DMS 273 (cell line): Measurements from ENCODE around the gene CPLX1.
"Not testable (repeated sequence)": the region's sequence is repeated elsewhere in the genome, so short reads cannot be mapped to it uniquely, and the experiment has no call there.

Source experiments
- DNase-seq: peaks from one replicate; lab custom pipeline; 2025; ENCODE audit not compliant: unreplicated experiment; lab: John Stamatoyannopoulos, UW

The CPLX1 gene

DNA sequence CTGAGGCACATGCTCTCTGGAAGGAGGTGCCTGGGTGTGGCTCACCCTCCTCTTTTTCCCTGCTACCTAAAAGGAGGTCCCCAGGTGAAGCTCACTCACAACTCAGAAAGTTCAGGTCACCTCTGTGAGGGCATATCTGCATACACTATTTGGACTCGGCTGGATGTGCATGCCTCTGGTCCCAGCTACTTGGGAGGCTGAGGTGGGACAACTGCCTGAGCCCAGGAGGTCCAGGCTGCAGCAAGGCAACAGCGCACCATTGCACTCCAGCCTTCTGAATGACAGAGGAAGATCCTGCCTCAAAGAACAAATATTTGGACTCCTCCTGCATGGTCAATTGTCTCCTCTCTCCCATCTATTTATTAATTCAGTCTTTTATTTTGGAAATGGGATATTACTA lies 46.4 kb downstream of the CPLX1 start:
- DNase-seq, result no peak

DNA sequence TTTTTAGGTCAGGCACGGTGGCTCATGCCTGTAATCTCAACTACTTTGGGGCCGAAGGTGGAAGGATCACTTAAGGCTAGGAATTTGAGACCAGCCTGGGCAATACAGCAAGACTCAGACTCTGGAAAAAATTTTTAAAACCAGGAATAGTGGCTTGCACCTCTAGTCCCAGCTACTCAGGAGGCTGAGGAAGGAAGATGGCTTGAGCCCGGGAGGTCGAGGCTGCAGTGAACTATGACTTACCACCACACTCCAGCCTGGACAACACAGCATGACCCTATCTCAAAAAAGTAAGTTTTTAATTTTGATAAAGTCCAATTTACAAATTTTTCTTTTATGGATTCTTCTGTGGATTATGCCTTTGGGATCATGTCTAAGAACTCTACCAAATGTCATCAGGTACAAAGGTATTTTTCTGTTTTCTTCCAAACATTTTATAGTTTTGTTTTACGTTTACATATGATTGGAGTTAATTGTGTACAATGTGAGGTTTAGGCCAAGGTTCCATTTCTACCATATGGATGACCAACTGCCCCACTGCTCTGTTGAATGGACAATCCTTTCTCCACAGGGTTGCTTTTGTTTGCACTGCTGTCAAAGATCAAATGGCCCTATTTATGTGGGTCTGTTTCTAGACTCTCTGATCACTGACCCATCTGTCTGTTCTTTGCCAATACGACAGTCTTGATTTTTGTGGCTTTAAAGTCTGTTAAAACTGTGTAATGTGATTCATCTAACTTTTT lies 48.2 kb downstream of the CPLX1 start:
- no peak for DNase-seq

DNA sequence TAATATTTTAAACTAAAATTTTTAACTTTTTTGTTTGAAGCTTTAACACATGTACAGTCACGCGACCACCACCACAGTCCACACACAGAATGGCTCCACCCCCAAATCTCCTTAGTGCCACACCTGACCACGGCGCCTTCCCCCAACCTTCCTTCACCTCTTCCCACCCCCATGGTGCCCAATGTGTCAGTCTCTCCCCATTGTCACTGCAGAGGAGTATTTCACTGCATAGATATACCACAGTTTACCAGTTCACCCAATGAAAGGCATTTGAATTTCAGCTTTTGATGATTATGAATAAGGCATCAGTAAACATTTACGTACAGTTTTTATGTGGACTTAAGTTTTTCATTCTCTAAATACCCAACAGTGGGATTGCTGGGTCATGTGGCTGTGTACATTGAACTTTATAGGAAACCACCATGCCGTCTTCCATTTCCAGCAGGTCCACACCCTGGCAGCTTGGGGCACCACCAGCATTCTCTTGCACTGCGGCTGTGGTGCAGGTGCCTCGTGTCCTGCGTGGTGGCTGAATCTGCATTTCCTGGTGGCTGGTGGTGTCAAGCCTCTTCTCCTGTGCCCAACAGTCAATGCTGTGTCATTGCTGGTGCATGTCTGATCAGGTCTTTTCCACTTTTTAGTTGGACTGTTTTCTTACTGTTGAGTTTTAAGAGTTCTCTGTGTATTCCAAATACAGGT lies 49.0 kb downstream of the CPLX1 start:
- DNase-seq, result no peak

DNA sequence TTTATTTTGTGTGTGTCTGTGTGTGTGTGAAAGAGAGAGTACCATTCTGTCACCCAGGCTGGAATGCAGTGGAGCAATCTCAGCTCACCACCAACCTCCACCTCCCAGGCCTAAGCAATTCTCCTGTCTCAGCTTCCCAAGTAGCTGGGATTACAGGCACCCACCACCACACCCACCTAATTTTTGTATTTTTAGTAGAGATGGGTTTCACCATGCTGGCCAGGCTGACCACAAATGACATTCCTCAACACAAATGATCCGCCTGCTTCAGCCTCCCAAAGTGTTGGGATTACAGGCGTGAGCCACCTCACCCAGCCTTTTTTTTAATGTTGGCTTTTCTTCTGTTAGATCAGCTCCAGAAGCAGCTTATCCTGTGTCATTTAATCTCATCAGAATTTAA lies 50.4 kb downstream of the CPLX1 start:
- DNase-seq, result not testable (repeated sequence)

DNA sequence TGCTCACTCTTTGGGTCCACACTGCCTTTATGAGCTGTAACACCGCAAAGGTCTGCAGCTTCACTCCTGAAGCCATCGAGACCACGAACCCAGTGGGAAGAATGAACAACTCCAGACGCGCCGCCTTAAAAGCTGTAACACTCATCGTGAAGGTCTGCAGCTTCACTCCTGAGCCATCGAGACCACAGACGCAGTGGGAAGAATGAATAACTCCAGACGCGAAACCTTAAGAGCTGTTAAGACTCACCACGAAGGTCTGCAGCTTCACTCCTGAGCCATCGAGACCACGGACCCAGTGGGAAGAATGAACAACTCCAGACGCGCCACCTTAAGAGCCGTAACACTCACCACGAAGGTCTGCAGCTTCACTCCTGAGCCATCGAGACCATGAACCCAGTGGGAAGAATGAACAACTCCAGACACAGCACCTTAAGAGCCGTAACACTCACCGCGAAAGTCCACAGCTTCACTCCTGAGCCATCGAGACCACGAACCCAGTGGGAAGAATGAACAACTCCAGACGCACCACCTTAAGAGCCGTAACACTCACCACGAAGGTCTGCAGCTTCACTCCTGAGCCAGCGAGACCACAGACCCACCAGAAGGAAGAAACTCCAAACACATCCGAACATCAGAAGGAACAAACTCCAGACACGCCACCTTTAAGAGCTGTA lies 51.4 kb downstream of the CPLX1 start:
- DNase-seq, result not testable (repeated sequence)

GRCh38 chr4:773214-773613 lies 52.7 kb downstream of the CPLX1 start:
- no peak for DNase-seq

DNA sequence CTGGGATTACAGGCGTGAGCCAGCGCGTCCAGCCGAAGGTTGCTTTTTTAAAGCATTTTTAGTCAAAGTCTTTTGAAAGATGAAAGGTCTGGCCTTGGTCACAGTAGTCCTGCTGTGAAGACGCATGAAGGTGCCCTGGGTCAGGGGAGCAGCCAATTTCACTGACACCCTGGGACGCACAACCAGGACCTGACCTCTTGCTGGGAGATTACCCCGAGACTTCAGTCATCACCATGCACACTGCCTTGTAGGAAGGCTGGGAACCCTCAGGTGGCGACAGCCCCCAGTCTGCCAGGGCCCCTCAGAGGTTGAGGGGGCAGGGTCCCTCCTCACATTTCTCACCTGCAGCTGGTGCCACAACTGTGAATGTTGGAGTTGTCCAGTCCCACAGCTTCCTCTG lies 53.2 kb downstream of the CPLX1 start:
- no peak for DNase-seq

DNA sequence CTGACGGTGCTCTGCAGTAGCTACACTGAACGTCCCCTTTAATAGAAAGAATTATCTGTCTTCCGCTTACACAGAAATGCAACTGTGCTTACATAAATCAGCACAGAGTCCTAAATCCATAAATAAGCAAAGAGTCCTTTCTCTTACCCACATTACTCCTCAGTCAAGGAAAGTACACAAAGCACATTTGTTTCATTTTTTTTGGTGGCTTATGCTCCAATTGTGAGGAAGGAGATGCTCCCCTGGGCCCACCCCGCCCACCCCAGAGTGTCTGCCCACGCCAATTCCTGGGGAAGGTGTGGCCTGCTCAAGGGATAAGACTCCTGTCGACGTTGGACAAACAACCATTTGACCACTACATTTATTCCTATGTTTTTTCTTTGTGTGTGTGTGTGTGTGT lies 53.8 kb downstream of the CPLX1 start:
- no peak for DNase-seq

DNA sequence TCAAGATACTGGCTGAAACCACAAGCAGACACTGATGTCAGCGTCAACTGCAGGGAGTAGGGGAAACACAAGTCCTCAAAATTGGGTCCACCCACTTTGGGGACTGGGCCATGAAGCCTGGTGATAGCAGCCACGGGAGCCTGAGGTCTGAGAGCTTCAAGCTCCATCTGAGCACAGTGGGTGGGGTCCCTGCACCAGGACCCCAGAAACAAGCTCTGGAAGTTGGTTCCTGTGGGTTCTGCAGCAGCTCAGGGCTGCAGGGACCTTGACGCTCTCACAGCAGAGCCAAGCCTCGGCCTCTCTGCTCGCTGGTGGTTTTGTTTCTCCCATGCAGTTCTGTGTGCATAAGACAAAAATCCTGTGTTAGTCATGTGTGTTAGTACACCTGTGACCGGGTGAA lies 54.5 kb downstream of the CPLX1 start:
- no peak for DNase-seq

DNA sequence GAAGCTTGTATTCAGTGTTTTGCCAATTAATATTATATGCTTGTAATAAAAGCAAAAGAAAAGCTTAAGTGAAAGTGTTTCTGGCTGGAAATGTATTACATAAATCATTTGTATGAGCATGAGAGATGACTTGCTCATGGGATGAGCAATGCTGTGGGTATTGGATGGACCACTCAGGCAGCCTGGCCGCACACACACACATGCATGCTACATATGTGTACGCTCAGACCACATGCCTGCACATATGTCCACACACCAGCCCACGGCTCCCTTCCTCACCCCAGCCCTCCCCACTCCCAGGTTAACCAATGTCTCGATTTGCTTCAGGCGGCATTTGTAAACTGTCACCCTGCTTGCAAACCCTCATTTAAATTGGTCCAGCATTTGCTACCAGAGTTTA lies 55.9 kb downstream of the CPLX1 start:
- no peak for DNase-seq

- no peak for DNase-seq
Measured at GRCh38 chr4:769511-769910, 56.4 kb downstream of the CPLX1 start.

DNA sequence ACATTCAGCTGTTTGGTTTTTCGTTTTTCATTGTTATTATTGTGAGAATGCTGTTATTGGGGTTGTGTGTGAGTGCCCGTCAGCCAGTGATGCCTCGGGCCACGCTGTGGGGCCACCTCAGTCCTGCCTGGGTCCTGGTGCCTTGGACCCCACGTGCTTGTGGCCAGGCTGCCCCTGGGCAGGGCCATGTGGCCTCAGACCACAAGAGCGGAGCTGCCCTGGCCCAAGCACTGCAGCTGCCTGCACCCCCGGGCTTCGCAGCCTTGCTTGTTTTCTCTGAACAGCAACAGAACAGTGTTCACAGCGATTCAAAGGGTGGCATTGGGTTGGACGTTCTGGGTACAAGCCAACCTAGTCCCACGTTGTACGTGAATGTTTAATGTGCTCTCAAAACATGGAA lies 56.9 kb downstream of the CPLX1 start:
- DNase-seq, result no peak

GRCh38 chr4:768076-768475 lies 57.9 kb downstream of the CPLX1 start:
- DNase-seq, result no peak

GRCh38 chr4:766559-767283 lies 59.2 kb downstream of the CPLX1 start:
- no peak for DNase-seq

GRCh38 chr4:766152-766515 lies 59.8 kb downstream of the CPLX1 start:
- peak; percentile 32 for DNase-seq

GRCh38 chr4:764405-765169 lies 61.3 kb downstream of the CPLX1 start:
- no peak for DNase-seq

DNA sequence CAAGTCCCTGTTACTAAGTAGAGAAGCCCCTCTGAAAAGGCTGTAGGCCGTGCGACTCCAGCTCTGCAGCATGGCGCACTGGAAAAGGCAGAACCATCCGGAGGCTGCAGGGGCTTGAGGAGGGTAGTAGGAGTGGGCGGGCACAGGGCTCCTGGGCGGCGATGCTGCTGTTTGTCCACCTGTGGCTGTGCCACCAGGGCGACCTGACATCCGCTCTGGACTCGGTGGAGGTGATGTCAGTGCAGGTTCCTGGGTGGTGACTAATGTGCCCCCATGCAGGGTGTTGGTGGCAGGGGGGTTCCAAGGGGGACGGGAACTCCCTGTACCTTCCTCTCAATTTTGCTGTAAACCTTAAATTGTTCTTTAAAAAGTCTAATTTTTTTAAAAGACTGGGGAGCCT lies 62.0 kb downstream of the CPLX1 start:
- DNase-seq, result no peak

DNA sequence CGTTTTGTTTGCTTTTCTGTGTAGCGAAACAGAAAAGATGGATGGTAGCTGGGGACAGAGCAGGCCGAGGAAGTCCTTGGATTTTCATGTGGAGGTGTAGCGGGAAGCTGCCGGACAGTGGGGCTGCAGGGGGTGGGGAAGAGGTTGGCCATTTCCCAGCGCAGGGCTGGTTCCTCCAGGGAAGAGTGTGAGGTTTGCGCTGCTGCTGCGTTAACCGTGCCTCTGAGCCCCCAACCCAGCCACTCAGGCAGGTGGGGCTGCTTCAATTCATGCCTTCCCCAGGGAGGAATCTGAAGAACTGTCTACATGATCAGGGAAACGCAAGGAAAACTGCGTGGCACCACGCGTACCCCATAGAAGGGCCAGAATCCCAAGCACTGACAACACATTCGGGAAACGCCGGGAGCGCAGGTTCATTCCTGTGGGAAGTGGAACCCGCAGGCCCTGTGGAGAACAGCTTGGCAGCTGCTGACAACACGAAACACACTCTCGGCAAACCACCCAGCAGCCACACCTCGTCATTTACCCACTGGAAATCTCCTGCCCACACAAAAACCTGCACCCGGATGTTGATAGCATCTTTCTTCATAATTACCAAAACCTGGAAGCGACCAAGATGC lies 62.6 kb downstream of the CPLX1 start:
- no peak for DNase-seq

DNA sequence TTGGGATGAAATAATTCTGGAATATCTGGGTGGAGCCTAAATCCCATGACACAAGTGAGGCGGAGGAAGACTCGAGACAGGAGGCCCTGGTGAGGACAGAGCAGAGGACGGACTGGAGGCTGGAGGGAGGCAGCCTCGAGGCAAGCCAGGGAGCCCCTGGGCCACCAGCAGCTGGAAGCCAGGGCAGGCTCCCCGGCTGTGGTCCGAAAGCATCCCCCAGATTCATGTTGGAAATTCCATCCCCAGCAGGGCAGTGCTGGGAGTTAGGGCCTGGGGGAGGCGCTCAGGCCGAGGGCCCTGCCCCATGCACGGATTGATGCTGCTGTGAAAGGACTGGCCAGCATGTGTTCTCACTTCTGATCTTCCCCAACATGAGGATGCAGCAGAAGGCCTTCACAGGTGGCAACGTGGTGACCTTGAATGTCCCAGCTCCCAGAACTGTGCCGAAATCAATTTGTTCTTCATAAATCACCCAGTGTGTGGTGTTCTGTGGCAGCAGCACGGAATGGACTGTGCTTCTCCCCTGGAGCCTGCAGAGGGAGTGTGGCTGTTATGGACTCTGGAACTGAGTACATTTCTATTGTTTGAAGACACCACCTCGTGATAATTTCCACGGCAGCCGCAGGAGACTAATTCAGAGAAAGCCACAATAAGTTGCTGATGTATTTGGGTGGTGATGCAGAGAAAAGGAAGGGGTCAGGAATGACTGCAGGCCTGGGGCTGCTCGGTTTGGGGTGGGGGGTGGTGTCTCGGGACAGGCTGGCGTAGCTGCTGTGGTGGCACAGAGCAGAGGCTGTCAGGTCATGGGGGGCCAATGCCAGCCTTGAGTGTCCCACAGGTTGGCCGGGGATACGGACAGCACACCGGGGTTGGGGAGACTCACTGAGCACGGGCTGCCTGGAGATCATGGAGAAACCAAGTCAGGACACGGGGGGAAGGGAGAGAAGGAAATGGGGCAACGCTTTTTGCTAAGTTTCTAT lies 63.4 kb downstream of the CPLX1 start:
- DNase-seq, result peak; percentile 42
